ENCODE data around the gene PRSS3.
"Not testable (repeated sequence)": the region's sequence is repeated elsewhere in the genome, so short reads cannot be mapped to it uniquely, and the experiment has no call there.

The PRSS3 gene

DNA sequence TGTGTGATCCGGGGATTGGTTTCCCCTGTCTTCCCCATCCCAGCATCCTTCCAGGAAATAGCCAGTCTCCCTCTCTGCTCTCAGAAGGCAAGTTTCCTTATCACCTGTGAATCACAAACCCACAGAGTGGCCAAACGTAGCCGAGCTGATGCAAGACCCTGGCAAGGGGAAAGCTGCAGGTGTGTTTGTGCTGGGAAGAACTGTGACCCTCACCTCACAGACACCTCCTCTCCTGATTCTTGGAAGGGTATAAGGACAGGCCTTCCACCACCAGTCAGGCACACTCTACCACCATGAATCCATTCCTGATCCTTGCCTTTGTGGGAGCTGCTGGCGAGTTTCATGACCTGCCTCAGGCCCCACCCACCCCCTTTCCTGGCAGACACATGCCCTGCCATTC is at the start of gene PRSS3:
Gene PRSS3 (plus strand): TSS at position 281 of the 400 bp plus-strand sequence. CDS start 13 bp downstream, at position 294.
- no peak for DNase-seq

DNA sequence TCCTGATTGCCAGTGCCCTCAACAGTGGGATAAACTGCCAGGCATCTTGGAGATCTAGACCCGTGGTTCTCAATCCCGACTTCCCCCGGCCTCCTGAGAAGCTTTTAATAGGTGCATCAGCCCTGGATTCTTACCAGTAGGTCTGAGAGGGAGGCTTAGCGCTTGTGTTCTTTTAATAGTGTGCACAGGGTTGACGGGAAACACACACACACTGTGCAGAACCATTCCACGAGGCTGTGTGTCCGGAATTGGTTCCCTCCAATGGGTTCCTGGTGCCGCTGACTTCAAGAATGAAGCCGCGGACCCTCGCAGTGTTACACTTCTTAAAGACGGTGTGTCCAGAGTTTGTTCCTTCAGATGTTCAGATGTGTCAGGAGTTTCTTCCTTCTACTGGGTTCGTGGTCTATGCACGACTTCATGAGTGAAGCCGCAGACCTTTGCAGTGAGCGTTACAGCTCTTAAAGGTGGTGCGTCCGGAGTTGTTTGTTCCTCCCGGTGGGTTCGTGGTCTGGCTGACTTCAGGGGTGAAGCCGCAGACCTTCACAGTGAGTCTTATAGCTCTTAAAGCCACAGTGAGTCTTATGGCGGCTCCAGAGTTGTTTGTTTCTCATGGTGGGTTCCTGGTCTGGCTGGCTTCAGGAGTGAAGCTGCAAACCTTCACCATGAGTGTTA is 46.6 kb upstream of the PRSS3 start:
- DNase-seq = no peak

DNA sequence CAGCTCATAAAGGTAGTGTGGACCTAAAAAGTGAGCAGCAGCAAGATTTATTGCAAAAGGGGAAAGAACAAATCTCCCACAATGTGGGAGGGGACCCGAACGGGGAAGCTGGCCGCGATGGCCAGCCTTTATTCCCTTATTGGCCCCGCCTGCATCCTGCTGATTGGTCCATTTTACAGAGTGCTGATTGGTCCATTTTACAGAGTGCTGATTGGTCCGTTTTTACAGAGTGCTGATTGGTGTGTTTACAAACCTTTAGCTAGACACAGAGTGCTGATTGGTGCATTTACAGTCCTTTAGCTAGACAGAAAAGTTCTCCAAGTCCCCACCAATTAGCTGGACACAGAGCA is 46.1 kb upstream of the PRSS3 start:
- not testable (repeated sequence) for DNase-seq

DNA sequence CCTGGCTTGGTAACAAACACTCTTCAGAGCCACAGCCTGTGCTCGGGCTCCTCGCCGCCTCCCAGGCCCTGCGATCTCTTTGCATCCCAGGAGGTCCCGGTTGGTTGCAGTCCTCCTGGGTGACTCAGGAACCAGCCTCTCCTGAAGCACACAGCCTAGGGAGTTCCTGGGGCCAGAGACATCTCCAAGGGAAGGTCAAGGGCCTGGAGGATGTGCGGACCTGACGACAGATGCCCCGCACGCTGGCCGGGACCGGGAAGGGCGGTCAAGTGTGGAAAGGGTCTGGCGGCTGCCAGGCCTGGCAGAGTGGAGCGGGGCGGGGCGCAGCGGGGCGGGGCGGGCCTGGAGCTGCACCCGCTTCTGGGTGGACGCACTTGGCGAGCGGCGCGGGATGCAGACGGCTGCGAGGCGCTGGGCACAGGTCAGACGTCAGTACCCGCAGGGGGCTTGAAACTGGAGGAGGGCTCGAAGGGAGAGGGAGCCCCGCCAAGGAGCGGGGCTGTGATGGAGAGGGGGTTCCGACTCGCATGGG is 45.0 kb upstream of the PRSS3 start:
- DNase-seq = no peak

DNA sequence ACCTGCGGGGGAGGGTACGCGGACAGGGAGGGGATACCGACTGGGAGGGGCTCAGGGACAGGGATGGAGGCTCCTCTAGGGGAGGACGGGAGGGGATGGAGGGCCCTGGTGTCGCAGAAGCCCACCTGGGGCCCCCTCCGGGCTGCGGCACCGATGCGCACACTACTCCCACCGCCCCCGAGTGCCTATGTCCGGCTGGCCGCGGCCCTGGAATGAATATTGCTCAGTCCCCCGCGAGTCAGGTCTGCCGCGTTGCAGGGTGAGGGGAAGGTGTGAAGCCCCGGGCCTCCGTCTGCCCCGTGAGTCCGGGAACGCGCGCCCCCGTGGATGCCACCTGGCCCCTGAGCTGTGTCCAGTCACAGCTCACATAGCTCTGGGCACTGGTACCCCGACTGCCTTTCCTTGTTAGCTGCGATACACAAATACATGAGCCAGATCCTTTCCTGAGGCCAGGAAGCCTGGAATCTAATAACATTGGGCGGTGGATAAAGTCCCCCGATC is 44.5 kb upstream of the PRSS3 start:
- no peak for DNase-seq

DNA sequence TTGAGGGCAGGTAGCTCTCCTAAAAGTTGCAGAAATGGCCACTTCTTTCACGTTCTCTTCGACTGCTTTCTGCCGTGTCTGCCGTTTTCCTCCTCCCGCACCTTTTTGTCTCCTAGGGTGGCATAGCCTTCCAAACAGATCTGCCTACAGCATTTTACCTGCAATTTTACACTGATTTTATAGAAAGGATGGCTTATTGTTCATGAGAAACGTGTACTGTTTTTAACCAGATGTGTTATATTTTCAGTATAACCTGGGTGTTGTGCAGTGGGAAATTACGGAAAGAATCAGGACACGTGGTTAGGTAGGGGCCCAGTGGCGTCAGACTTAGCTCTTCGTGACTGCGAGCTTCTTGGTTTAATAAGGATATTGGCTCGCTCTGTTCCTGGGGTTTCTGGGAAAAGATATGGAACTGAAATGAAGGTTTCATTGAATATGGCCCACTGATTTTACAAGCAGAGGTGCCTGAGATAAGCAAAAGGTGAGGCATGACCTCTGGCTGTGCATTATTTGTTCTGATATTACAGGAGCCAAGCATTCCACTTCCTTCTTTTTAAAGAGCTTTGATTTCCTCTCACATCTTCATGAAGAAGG is 43.7 kb upstream of the PRSS3 start:
- no peak for DNase-seq

DNA sequence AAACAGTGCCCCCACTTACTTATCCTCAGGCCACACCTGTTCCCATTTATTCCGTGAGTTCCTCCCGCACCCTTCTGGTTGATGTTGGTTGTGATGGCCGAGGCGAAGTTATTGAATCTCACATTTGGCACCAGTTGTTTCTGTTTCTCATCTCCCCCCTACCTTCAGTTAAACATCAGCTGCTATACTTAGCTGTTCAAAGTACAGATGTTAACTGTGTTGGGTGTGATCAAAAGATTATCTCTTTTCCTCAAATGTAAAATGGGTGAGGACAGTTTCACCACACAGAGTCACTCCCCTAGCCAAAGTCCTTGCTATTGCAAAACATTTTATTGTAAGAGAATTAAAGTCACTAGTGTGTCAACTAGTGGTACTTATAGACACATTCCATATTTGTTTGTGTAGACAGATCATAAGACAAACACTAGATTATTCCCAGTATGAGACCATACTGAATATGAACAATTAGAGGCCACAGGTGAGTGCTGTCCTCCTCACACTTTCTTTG is 43.2 kb upstream of the PRSS3 start:
- no peak for DNase-seq

DNA sequence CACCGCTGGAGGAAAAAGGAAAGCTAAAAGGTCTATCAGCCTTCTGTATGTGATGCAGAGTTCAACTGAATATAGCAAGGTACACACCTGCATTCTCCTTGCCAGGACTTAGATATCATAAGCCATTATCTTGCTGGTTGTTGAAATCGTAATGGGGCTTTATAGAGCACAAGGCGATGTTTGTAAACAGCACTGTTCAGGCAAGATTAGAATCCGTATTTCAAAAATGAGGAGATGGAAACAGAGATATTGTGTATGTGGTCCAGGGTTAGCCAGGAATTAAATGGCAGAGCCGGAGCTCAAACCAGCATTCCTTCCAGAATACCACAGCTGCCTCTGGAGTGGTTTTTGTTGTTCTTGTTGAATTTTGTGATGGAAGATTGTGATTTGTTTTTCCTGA is 42.6 kb upstream of the PRSS3 start:
- not testable (repeated sequence) for DNase-seq

DNA sequence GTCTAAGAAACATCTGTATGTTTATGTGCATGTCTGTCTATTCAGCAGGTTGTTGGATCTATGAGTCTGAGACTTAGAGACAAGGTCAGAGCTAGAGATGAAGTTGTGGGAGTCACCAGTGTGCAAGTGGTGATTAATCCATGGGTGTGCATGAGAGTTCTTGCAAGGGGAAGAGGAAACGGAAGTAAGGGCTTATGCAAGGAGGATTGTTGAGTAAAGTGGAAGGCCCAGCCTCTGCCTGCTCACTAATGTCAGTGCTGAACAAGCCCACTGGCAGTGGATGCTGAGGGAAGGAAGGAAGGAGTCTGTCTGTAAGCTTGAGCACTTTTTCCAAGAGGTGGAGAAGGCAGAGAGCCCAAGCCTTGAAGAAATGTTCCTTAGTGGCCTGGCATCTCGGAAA is 35.7 kb upstream of the PRSS3 start:
- not testable (repeated sequence) for DNase-seq

DNA sequence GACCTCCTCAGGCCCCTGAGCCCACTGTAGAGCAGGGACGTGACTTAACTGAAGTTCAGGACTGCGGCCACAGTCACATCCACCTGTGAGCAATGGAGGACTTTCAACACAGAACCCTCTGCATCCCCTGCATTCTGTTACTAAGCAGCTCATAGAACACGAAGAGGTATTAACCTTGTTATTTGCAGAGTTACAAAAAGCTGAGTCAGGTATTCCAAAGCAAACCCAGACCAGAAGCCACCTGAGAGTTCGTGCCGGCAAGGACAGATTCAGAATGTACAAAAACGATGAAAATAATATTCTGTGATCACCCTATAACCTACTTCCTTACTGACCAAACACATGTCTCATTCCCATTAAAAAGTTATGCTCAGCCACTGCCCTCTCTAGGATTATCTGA is 33.0 kb upstream of the PRSS3 start:
- DNase-seq = no peak

DNA sequence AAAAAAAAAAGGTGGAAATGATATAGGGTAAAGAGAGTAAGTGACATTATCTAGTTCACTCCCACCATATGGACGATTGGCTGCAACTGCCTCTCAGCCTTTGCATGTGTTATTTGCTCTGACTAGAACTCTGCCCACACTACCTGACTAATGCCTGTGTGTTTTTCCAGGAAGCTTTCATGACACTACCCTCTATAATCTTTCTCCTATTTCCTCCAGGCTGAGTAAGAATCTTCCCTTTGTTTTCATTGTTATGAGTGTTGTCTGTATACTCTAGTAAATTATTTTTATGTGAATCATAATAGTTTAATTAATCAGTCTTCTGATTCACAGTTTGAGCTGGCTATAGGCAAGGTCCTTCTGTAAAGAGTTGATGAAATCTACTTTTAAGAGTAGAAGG is 31.7 kb upstream of the PRSS3 start:
- not testable (repeated sequence) for DNase-seq

DNA sequence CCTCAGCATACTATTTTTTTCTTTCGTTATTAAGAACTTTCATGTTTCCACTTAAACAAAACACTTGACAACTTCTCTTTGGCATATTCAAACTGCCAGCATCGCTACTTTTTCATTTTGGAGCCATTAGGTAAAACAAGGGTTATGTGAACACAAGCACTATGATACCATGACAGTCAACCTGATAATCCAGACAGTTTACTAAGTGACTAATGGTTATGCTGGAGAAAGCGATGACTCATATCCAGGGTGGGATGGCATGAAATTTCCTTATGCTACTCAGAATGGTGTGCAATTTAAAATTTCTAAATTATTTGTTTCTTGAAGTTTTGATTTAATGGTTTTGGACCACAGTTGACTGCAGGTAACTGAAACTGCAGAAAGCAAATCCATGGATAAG is 29.9 kb upstream of the PRSS3 start:
- DNase-seq = no peak

DNA sequence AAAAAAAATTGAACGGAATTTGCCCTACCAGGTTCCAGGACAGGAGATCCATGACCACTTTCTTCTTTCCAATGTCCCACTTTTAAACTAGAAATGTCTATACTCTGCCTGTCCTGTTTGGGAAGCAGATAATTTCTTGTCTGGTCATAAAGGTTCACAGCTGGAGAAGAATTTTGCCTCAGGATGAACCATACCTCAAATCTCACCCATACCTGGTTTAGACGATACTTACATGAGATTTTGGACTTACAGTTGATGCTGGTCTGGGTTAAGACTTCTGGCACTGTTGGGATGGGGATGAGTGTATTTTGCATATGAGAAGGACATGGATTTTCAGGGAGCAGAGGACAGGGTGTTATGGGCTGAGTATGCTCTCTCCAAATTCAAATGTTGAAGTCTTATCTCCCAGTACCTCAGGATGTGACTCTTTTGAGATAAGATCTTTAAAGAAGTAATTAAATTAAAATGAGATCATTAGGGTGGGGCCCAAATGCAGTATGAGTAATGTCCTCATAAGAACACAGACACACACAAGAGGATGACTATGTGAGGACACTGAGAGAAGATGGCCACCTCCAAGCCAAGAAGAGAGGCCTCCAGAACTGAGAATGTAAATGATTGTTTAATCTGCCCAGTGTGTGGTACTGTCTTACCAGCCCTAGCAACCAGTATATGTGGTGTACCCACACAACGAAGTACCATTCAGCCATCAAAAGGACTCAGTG is 25.0 kb upstream of the PRSS3 start:
- DNase-seq = not testable (repeated sequence)

DNA sequence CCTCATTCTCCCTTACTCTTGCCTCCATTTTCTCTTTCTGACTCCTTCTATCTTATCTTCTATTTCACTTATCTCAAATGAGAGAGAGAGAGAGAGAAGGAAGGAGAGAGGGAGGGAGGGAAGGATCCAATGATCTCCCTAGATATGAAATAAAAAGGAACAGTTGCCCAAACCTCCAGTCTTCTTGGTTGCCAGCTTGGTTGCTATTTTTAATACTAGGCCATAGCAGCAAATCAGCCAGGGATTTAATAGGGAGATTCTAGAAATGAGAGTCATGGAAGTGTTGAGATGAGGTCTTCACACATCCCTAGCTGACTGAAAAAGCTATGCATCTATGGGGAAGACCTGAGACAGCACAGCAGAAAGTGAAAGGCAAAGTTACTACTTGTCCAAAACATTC is 22.2 kb upstream of the PRSS3 start:
- not testable (repeated sequence) for DNase-seq

DNA sequence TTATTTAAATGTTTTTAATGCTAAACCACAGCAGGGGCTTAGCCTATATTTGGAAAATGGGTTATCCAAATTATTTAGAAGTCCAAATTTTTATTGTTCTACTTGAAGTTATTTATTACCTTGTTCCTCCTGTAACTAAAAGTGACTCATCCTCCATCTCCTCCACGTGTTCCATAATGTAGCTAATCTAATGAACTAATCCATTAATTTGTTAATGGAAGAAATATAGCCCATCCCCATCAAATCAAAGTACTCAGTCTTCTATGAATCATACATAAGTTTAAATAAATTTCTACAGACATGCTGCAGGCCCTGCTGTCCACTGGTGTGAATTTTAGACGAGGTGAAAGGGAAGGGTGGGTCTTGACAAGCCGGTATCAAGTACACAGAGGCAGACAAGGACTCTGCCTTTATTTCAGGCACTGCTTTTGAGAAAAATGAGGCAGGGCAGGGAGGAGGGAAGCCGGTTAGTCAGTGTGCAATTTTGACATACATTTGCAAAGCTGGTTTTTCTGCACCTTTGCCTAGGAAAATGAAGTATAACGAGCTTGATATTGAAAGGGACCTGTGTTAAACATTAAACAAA is 21.2 kb upstream of the PRSS3 start:
- DNase-seq = not testable (repeated sequence)

DNA sequence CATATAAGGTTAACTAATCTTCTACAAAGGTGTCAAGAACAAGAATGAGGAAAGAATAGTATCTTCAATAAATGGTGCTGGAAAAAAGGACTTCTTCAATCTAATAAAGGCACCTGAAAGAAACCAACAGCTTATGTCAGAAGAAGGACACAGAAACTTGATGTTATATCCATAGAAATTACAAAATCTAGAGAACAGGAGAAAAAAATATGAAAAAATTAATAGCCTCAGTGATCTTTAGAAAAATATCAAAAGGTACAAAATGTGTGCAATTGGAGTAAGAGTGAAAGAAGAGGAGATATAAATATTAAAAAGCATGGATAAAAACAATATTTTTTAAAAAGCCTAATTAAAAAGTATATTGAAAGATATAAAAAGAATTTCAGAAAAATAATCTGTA is 18.8 kb upstream of the PRSS3 start:
- DNase-seq = no peak

DNA sequence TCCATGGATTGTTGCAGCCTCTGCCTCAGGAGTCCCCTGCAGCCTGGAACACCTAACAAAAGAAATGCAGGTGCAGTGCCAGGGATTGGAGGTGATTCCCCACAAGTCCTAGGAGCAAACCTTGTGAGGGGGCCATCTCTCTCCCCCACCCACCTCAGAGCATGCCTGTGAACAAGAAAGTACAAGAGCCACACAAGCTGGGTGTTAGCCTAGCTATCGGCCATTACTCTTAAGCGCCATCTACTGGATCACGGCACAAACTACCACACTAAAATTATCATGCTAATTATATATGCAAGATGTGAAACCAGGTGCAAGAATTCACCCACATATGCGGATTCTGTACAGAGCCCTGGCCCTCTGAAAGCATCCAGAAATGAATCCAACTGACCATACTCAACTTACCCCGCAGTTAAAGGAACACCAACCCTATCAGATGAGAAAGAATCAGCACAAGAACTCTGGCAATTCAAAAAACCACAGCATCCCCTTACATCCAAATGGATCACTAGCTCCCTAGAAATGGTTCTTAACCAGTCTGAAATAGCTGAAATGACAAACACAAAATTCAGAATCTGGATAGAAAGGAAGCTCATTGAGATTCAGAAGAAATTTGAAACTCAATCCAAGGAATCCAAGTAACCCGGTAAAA is 16.5 kb upstream of the PRSS3 start:
- peak; percentile 26 for DNase-seq

DNA sequence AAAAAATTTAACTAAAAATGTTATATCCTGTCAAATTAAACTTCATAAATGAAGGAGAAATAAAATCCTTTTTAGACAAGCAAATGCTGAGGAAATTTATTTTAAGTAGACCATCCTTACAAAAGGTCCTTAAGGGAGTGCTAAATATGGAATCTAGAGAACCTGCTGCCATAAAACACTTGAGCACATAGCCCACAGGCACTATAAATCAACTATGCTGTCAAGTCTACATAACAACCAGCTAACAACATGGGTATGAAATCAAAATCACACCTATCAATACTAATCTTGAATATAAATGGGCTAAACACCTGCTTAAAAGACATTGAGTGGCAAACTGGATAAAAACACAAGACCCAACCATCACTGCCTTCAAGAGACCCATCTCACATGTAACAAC is 15.1 kb upstream of the PRSS3 start:
- DNase-seq = no peak

DNA sequence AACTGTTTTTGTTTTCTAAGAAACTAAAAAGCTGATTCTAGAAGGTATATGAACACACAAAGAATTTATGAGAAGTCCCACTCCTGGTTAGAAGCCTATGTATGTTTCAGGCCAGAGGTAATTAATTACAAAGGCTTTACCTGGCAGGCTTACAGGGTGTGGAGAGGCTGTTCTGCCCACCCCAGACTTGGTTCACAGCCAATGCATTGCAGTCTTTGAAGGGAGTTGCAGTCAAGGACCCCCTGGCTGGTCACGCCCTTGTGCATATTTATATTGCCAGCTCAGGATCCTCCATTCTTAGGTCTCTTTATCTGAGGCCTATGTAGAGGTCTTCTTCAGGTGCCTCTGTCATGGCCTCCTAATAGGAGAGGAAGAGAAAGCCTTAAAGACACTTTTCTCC is 13.6 kb upstream of the PRSS3 start:
- no peak for DNase-seq

DNA sequence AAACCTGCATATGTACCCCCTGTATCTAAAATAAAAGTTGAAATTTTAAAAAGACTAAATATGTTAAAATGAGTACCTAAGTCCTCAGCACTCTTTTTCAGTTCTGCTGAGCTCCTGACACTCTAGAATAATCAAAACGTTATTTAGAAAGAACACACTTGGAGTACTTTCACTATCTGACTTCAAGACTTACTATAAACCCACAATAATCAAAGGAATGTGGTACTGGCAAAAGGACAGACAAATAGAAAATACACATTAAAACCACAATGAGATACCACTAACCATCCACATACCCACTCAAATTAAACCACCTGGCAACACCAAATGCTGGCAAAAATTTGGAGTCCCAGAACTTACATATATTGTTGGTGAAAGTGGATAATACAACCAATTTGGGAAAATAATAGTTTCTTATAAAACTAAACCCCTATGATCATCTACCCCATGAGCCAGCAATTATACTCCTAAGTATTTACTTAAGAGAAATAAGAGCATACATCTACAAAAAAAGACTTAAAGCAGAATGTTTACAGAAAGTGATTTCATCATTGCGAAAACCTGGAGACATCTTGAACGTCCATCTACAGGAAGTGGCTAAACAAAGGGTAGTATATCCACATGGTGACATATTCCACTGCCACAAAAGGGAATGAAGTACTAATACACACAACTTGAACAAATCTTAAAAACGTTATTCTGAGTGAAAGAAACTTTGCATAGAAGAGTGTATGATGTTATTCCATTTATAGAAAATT is 12.8 kb upstream of the PRSS3 start:
- no peak for DNase-seq

DNA sequence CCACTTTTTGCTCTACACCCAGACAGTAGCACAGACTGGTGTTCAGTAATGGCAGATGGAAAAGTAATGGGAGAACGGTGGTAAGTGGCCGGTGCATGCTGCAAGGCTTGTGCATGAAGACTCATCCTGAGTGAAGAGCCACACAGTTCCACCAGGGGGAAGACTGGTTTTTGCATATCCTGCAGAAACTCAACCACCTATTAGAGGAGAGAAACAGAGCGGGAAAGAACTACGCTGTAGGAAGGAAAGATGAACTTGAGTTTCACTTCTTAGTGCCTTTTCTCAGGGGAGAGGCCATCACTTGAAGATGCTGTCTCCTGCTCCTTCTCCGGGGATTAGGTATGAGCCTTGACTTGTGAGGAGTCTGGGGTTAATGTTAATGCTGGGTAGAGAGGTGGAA is 9.4 kb upstream of the PRSS3 start:
- DNase-seq = no peak

DNA sequence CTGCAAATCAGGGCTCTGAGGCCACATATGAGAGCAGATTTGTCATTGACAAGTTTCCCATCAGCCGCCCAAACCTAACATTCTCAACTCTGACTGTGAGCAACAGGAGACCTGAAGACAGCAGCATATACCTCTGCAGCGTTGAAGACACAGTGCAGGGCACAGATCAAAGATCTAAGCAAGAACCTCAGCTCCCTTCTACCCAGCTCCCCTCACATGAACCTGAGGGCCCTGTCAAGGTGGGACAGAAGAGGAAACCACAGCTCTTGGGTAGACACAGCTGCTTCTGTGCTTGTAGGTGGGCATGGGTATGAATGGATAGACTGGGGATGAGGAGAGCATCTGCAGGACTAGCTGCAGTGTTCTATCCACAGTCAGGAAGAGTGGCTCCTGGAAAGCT is 8.7 kb upstream of the PRSS3 start:
- DNase-seq = no peak
